GM19395 (cell line): ENCODE results near the gene ZBED2.
"Not testable (repeated sequence)": the region's sequence is repeated elsewhere in the genome, so short reads cannot be mapped to it uniquely, and the experiment has no call there.

Experiments
- ATAC-seq: cut with Tn5 transposase; IDR thresholded peaks from one replicate; pipeline ENCODE4 v1.9.1; 2021; ENCODE audit warnings: mild to moderate bottlenecking, moderate library complexity; ENCODE audit not compliant: unreplicated experiment

ZBED2 gene, protein sequence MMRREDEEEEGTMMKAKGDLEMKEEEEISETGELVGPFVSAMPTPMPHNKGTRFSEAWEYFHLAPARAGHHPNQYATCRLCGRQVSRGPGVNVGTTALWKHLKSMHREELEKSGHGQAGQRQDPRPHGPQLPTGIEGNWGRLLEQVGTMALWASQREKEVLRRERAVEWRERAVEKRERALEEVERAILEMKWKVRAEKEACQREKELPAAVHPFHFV

DNA sequence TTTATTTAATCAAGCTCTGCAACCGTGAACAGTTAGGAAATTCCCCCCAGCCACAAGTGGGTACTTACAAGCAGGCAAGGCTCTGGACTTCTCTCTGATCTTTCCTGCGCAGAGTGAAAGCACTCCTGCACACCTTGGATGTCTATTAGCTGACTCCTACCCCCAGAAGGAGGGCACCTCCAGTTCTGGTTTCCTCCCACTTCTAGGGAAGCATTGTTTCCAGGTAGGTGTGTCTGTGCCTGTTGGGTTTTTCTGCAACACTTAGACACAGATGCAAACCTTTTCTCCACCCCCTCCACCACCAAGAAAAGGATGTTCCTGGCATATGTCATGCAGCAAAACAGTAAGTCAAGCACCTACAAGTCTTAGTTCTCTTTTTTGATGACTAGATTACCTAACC is at the start of gene ZBED2:
ZBED2 (minus strand) TSS at position 115 of the 400 bp plus-strand sequence. CDS start 1,145 bp downstream, outside the sequence.
- ATAC-seq: peak; percentile 58

DNA sequence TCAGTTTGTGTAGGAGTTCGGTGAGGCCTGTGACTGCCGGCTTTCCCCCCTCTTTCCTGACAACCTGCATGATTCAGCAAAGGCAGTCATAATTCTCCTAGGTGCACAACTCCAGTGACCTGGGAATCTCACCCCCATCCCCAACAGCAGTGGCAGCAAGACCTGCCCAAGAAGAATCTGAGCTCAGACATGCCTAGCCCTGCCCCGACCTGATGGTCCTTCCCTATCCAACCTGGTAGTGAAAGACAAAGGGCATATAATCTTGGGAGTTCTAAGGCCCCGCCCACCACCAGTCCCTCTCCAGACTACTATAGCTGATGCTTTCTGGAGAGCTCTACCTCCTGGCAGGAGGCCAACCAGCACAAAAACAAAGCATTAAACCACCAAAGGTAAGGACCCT is 44.2 kb upstream of the ZBED2 start:
- ATAC-seq: no peak

DNA sequence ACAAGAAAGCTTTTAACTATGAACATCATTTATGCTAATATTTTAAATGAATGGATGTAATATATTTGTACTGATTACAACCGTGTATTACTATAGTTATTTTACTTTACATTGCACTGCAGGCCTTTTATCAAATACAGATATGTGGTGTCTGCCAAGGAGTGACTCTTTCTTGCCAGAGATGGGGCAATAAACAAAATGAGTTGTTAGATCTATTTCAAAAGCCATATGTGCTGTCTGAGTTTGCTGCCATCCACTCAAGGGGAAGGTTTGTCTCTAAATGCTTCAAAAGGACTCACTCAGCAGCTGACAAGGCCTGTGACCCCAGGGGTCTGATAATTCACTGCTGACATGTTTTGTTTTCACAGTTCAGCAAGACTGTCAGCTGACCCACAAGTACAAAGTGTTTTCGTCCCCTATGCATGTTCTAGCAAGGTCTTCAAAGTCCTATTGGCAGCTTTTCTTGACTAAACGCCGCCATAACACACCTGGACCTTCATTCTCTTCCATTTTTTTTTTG is 41.3 kb upstream of the ZBED2 start:
- no peak for ATAC-seq

DNA sequence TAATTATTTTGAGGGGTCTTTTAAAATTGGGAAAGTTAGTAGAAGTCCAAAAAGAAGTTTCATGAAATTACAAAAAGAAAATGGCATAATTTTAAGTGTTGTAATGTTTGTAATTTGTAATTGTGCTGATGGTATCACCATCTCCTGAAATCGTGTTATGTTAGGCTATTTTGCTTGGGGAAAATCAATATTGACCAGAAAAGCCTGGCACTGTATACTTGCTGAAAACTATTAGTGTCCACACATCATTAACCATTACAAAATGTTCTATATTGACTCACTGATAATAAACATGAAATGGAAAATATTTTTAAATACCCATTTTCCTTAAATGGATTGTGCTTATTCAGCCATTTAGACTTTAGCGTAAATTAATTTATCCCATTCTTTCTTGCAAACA is 40.3 kb upstream of the ZBED2 start:
- no peak for ATAC-seq

DNA sequence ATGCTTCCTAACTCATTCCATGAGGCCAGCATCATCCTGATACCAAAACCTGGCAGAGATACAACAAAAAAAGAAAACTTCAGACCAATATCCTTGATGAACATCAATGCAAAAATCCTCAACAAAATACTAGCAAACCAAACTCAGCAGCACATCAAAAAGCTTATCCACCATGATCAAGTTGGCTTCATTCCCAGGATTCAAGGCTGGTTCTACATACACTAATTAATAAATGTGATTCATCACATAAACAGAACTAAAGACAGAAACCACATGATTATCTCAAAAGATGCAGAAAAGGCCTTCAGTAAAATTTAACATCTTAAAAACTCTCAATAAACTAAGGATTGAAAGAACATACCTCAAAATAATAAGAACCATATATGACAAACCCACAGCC is 35.5 kb upstream of the ZBED2 start:
- ATAC-seq: not testable (repeated sequence)

DNA sequence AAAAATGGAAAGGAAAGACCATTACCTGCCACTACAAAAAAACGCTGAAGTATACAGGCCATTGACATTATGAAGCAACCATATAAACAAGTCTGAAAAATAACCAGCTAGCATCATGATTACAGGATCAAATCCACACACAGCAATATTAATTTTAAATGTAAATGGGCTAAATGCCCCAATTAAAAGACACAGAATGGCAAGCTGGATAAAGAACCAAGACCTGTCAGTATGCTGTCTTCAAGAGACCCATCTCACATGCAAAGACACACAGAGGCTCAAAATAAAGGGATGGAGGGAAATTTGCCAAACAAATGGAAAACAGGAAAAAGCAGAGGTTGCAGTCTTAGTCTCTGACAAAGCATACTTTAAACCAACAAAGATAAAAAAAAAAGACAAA is 33.9 kb upstream of the ZBED2 start:
- not testable (repeated sequence) for ATAC-seq

DNA sequence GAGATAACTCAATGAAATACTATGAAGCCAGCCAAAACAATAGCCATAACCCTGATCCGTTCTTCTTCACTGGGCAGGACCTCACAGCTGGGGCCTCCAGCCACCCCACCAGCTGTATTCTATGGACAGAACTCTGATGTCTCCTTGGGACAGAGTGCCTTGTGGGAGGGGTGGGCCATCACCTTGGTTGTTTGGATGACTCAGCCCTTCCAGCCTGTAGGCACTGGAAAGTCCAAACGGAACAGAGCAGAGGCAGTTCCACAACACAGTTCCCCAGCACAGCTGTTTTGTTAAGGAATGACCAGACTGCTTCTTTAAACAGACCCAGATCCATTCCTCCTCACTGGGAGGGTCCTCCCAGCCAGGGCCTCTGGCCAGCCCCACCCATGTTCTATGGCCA is 31.9 kb upstream of the ZBED2 start:
- ATAC-seq: no peak

DNA sequence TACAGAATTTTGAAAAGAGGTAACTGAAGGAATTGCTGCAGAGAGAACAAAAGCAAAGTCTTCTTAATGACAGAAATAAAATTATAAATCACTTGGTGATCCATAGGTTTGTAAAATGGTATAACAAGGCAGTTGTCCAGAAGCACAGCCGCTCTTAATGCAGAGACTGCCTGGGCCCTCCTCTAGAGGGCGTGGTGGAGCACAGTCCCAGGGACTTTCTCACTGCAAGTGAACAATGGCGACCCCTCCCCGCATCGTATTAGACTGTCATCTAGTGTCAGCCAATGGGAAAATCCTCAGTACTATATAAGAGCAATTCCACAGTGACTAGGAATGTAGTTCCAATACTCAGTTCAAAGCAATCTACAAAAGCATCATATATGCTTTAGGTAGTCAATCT is 26.4 kb upstream of the ZBED2 start:
- ATAC-seq: no peak

DNA sequence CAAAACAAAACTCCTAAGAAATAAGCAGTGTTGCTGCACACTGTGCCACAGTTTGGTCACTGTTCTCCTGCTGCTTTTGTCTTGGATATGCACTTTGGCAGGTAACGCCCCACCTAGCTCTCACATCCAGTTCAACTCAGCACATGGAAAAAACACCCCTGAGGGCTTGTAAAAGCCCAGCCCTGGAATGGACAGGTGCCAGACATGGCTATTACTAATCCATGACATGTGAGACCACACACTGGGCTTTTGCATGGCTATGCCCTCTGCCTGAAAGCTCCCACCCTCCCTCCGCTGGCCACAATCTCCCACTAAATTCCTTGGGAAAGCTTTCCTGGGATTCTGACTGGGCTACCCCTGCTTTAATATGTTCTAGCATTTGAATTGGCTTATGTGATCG is 24.7 kb upstream of the ZBED2 start:
- no peak for ATAC-seq

DNA sequence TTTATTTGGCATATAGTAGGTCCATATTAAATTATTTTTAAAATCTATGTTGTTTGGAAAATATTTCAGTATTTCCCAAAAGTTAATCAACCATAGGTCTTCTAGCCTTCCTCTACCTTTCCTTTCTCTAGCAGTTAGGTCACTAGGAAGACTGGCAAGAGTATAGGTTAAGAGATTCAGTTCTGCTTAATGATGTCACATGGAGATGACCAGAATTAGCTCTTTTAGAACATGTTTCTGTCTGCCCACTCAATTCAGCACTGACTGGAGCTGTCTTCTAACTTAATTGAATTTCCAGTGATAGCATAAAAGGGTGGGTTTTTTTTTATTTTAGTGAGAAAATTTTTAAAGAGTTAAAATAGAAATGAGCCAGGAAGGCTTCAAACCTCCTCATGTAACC is 23.8 kb upstream of the ZBED2 start:
- no peak for ATAC-seq

DNA sequence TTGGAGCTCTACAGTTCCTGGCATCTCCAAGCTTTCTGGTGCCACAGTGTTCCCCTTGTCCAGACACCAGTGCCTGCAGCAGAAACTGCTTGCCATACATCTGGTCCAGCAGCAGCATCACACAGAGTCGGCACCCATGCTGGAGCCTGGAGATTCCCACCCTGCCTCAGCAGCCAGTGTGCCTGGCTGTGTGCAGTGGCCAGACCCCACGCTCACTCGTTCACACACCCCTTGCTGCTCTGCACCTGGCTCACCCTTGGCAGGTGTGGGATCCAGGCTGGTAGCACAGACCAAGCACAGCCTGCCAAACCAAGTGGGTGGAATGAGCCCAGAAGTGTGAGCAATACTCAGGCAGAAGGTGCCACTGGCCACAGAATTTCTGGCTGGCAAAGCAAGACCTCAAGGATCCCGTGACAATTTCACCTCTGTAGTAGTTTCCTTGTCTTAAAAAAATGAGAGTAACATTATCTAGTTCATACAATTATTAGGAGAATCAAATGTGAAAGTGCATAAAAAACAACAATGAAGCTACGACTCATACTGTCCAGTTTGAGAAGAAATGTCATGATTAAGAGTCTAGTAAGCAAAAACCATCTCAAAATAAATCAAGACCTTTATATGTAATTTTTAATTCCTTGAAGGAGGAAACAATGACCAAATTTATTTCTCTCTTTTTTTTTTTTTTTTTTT is 22.9 kb upstream of the ZBED2 start:
- ATAC-seq: no peak

DNA sequence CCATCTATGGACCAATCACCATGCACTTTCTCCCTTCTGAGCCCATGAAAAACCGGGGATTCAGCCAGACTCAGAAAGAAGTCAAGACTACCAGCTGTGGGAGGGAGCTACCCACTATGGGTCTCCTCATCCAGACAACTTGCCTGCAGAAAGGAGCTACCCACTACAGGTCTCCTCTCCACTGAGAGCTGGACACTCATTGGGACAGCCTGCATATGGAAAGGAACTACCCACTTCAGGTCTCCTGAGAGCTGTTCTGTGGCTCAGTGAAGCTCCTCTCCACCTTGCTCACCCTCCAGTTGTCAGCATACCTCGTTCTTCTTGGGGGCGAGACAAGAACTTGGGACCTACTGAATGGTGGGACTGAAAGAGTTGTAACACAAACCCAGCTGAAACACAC is 22.3 kb upstream of the ZBED2 start:
- no peak for ATAC-seq

DNA sequence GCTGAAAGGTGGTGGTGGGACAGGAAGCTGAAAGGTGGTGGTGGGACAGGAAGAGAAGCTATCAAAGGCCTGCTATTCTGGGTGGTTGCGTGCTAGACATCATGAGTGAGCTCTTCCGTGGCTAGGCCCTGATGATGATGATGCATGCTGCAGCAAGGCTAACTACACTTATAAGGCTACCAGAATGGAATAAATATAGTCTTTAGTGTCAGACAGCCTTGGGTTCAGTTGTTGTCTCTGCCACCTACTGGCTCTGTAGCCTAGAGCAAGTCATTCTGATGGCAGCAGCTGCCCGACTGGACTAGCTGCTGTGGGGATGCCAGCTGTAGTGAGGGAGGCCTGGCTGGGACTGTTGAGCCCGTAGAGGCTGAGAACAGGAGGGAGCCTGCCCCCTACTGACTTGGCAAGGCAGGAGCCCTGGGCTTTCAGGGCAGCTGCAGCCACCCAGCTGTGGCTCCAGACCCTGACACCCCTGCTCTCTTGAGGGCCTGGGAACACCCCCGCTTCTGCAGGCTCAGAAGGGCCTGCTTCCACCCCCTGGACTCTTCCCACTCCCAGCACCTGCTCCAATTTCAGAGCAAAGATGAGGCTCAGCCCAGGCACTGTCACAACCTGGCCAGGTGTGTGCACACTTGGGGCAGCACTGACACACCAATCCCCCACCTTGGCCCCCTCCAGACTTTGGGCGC is 21.4 kb upstream of the ZBED2 start:
- ATAC-seq: peak; percentile 82

DNA sequence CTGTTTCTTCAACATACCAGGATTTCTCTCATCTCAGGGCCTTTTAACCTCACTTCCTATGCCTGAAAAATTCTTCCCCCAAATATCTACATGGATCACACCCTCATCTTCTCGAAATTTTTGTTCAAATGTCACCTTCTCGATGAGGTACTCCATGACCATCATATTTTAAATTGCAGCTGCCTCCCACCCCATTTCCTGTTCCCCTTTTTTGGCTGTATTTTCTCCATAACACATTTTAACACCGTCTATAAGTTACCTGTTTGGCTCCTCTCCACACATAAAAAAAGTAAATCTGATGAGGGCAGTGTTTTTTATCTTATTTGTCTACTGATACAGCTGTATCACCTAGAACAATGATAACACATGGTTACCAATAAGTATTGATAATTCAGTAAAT is 20.7 kb upstream of the ZBED2 start:
- ATAC-seq: no peak

DNA sequence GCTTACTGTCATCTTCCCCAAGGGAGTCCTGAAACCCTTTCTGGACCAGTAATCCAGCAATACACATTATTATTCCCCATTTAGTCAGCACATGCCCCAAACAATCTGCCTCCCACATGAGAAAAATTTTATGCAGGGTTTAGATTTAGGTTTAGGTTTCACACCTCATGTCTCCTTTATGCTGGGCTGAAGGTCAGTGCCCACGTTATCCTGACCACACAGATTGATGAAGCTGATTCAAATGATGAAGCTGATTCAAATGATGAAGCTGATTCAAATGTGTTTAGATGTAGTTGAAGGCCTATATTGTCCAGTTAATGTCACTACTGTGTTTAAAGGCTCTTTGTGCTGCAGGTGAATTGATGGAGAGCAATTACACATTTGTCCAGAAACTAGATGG is 18.1 kb upstream of the ZBED2 start:
- no peak for ATAC-seq

DNA sequence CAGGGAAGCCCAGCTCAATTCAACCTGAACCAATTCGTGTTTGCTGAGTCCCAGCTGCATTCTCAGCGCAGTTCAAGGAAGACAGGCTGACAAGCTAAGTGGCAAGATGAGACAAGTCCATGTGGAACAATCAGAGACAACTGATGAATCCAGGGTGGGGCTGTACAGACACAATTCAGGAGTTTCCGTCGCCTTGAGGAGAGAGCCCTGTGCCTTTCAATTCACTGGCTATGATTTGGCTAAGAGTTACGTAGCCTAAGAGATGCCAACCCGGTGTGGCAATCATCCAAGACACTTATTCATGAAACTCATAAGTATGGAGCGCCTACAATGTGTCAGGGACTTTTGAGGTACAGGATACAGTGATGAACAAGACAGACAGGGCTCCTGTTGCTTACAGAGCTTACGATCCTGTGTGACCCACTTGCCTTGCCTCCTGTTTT is 15.5 kb upstream of the ZBED2 start:
- peak; percentile 34 for ATAC-seq

DNA sequence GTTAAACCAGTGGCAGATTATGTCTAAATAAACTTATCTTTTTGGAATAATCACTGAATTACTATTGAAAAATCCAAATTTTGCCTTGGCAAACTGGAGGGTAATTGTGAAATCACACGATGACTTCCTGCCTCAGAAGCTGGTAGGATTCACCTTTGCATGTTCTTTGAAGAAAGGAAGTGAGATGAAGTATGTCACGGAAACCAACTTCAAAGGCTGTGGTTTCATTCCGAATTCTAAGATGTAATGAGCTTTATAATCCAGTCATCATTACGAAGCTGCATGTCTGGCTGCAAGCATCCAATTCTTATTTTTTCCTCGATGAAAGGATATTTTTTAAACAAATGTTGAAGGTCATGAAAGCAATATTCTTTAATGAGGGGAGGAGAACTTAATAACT is 15.0 kb upstream of the ZBED2 start:
- peak; percentile 97 for ATAC-seq

DNA sequence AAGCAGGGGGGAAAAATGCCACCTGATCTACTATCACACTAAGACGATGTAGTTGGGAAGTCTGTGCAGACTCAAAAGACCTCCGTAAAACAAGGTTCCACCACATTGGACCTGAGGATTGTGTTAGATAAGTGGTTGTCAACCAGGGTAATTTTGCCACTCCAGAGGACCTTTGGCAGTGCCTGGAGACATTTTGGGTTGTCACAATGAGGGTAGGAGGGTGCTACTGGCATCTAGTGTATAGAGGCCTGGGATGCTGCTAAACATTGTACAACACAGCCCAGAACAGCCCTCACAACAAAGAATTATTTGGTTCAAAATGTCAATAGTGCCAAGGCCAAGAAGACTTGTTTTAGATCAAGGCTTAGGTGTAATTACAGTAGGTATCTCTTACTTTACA is 14.6 kb upstream of the ZBED2 start:
- no peak for ATAC-seq

DNA sequence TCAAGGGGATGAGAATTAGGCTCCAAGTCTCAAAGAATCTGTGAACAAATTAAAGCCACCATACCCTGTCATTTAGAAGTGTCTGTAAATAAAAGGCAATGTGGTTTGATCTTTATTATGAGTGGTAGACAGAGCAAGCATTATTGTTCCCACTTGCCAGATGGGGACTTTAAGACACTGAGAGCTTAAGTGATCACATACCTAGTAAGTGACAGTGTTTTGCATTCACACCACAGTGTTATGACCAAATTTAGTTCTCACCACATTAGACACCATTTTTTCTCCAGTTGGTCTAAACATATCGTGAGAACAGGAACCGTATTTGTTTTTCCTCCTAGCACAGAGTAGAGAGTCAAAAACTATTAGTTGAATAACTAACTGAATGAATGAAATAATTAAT is 13.2 kb upstream of the ZBED2 start:
- ATAC-seq: no peak

DNA sequence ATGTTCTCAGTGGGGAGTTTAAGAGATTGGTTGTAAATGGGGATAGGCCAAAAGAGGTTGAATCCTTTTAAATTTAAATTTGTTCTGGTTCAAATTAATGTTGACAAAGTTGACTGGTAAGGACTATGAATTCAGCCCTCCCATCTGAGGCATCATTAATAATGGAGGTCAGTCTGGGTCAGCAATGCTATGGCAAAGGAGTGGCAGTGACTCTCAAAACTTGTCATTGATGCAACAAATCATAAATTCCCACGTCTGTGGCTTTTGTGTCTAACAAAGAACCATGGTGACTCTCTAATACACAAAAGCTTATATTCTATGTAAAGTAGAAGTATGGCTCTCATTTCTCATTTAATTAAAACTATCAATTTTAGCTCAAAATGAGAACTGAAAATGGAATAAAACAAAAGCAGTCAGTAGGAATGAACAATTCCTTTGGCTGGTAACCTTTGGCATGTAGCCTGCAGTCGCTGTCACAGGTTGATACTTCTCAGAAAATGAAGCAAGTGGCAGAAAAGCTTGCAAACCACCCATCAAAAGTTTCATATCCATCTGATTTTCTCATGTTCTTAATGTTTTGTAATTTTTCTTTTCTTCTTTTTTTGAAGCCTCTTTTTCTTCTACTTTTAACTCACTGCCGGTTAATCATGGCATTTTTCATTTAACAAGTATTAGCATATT is 12.2 kb upstream of the ZBED2 start:
- no peak for ATAC-seq

DNA sequence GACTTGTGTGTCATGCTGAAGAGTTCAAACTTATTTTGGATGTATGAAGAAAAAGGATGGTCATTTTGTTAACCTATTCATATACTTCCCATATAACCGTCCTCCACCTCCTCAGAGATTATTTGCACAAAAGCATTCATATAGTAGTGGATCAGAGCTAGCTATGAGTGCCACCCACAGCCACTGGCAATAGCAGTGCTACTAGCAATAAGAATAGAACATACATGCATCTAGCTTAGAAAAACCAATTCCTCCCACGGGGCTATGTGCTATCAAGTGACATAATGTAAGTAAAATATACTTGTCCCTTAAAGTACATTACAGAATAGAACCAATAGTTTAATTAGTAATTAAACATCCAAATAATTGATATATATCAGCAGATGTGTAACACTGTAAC is 10.3 kb upstream of the ZBED2 start:
- ATAC-seq: no peak
